ENCODE results near the gene MSLN.

GRCh38 chr16:730666-731509, 29.6 kb upstream of the MSLN start:
- no peak for TF ChIP-seq CTCF (IDR thresholded peaks at IDR 0.05; ENCODE audit: borderline replicate concordance, extremely low read depth, low read length, poor library complexity, severe bottlenecking)
- TF ChIP-seq EZH2 (IDR thresholded peaks at IDR 0.05; ENCODE audit: borderline replicate concordance, low read depth, low read length, severe bottlenecking): no peak
